ENCODE measurements around the gene USP36. TPM values are rescaled to one million over a fixed set of nuclear protein-coding genes. Genes with fewer than 3 reads are reported as not detected.

The USP36 gene
- total and polyA plus RNA-seq, 9 of the 15 experiments (the other 6 are each of a cell fraction or from before 2014, with no cell fraction given) = 6.4 to 72.8 (median 22.5) TPM

DNA sequence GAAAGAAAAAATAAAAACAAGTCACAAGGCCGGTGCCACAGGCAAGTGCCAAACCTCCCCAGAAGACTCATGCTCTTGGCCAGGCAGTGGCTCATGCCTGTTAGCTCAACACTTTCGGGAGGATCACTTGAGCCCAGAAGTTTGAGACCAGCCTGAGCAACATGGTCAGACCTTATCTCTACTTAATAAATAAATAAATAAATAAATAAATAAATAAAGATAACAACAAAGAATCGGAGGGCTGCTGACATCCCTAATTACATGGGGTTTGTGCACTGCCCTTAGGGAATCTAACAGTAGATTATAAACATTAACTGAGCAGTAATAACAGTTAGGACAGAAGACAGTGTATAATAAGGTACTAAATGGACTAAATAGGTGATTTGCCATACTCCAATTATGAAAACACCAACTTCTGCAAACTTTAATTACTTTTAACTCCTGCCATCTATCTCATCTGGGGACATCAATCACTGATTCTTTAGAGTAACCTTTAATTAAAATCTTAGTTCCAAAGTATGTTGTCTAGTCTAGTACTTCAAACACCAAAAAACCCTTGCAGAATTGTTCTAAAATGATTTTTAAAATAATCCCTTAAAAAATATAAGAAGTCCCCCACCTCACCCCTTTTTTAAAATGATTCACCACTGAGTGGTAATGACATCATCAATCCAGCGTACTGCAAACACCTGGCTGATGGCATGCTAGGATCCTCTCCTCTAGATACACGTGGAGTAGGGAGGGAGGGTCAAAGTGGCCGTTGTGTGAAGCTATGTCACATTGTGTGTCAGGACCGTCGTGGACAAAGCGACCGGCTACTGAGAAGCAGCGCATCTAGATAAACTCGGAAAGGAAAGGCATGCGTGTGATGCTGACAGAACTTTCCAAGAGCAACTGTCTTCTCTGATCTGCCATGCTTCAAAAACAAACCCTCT, 87.0 kb downstream of the USP36 start (continued):
- TF ChIP-seq, protein P1, sequence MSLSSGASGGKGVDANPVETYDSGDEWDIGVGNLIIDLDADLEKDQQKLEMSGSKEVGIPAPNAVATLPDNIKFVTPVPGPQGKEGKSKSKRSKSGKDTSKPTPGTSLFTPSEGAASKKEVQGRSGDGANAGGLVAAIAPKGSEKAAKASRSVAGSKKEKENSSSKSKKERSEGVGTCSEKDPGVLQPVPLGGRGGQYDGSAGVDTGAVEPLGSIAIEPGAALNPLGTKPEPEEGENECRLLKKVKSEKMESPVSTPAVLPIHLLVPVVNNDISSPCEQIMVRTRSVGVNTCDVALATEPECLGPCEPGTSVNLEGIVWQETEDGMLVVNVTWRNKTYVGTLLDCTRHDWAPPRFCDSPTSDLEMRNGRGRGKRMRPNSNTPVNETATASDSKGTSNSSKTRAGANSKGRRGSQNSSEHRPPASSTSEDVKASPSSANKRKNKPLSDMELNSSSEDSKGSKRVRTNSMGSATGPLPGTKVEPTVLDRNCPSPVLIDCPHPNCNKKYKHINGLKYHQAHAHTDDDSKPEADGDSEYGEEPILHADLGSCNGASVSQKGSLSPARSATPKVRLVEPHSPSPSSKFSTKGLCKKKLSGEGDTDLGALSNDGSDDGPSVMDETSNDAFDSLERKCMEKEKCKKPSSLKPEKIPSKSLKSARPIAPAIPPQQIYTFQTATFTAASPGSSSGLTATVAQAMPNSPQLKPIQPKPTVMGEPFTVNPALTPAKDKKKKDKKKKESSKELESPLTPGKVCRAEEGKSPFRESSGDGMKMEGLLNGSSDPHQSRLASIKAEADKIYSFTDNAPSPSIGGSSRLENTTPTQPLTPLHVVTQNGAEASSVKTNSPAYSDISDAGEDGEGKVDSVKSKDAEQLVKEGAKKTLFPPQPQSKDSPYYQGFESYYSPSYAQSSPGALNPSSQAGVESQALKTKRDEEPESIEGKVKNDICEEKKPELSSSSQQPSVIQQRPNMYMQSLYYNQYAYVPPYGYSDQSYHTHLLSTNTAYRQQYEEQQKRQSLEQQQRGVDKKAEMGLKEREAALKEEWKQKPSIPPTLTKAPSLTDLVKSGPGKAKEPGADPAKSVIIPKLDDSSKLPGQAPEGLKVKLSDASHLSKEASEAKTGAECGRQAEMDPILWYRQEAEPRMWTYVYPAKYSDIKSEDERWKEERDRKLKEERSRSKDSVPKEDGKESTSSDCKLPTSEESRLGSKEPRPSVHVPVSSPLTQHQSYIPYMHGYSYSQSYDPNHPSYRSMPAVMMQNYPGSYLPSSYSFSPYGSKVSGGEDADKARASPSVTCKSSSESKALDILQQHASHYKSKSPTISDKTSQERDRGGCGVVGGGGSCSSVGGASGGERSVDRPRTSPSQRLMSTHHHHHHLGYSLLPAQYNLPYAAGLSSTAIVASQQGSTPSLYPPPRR (CRISPR knock-in tag; IDR thresholded peaks at IDR 0.05; ENCODE audit: borderline replicate concordance) = no peak
- TF ChIP-seq RBM34 (IDR thresholded peaks at IDR 0.05; ENCODE audit: borderline replicate concordance, insufficient read depth, low read length) (no peak), ZNF316 (IDR thresholded peaks at IDR 0.05) (no peak)

All from K562 (cell line).